Endothelial cell of umbilical vein (primary cell): ENCODE measurements around the gene FOXP4. TPM values are rescaled to one million over a fixed set of nuclear protein-coding genes. Genes with fewer than 3 reads are reported as not detected.

Source experiments
- BruUV-seq: library from RNA; stranded (reverse); fragments of 400-500 nt; replicated peaks from 2 replicates; lab custom pipeline; 2021; lab: Mats Ljungman, UMichigan
- CTCF ChIA-PET: fragments of 300-600, 350-600 bp; sonication (Branson Sonifier 250); formaldehyde crosslinking; loops from one replicate; lab custom pipeline; 2021; ENCODE audit warnings: antibody characterized with exemption, inconsistent platforms; lab: Charles Lee
- POLR2A ChIA-PET: fragments of 300-600, 350-600 bp; sonication (Branson Sonifier 250); formaldehyde crosslinking; loops from one replicate; lab custom pipeline; 2021; ENCODE audit warnings: antibody characterized with exemption, inconsistent platforms; lab: Charles Lee
- DNase-seq: peaks from one replicate; pipeline ENCODE4 v3.0.0-alpha.2; 2011; ENCODE audit warnings: low read depth, low spot score
- FAIRE-seq: peaks from 2 replicates; lab custom pipeline; 2011; peaks lifted over from hg19 to GRCh38; lab: Jason Lieb, UNC
- H2AFZ ChIP-seq: 2 replicates; pipeline ENCODE4 v1.6.0; 2012; ENCODE audit warnings: low read depth, low read length, control low read depth, inconsistent platforms
- H3K27ac ChIP-seq: 2 replicates; pipeline ENCODE4 v1.5.1; 2011; ENCODE audit warnings: low read depth, mild to moderate bottlenecking, control low read depth, low read length, moderate library complexity; ENCODE audit not compliant: insufficient read depth
- H3K27me3 ChIP-seq, 2 experiments: 2 replicates each; pipeline versions ENCODE4 v1.6.0 to v1.6.1; 2011; ENCODE audit warnings: low read length in 2 of 2, mixed read lengths in 1 of 2; ENCODE audit not compliant: control insufficient read depth in 2 of 2, insufficient read depth in 2 of 2
- H3K36me3 ChIP-seq, 2 experiments: 2 replicates in 1 of 2; 3 replicates in 1 of 2; pipeline ENCODE4 v1.5.1; 2011; ENCODE audit warnings: low read length in 2 of 2, mild to moderate bottlenecking in 1 of 2, moderate library complexity in 1 of 2; ENCODE audit not compliant: control insufficient read depth in 2 of 2, insufficient read depth in 2 of 2; ENCODE audit errors: extremely low read depth in 1 of 2
- H3K4me1 ChIP-seq: 3 replicates; pipeline ENCODE4 v1.5.1; 2011; ENCODE audit warnings: mild to moderate bottlenecking, low read length; ENCODE audit not compliant: control insufficient read depth, insufficient read depth; ENCODE audit errors: extremely low read depth
- H3K4me2 ChIP-seq: 2 replicates; pipeline ENCODE4 v1.6.1; 2011; ENCODE audit warnings: low read length, control low read depth, mixed read lengths; ENCODE audit not compliant: insufficient read depth
- H3K4me3 ChIP-seq, 3 experiments: fragments of 200-600 bp in 1 of 3; sonication (generic), shearing (Covaris generic) in 1 of 3; replicated peaks in 1 of 3; 2 replicates each; pipeline ENCODE4 v1.5.1; 2011 to 2016; ENCODE audit warnings: control low read depth in 3 of 3, low read length in 3 of 3, mild to moderate bottlenecking in 2 of 3, inconsistent platforms in 1 of 3, low read depth in 1 of 3, moderate library complexity in 1 of 3; ENCODE audit not compliant: insufficient read depth in 1 of 3
- H3K79me2 ChIP-seq: 2 replicates; pipeline ENCODE4 v1.6.0; 2012; ENCODE audit warnings: low read length, inconsistent platforms; ENCODE audit not compliant: control insufficient read depth, insufficient read depth
- H3K9ac ChIP-seq: replicated peaks from 2 replicates; pipeline ENCODE3; 2011; ENCODE audit warnings: low read length, control low read depth; ENCODE audit not compliant: insufficient read depth; ENCODE audit errors: extremely low read depth
- H3K9me1 ChIP-seq: replicated peaks from 3 replicates; pipeline ENCODE4 v1.6.0; 2011; ENCODE audit warnings: mild to moderate bottlenecking, low read length; ENCODE audit not compliant: control insufficient read depth, insufficient read depth; ENCODE audit errors: extremely low read depth
- H3K9me3 ChIP-seq: replicated peaks from 2 replicates; pipeline ENCODE4 v1.5.1; 2012; ENCODE audit warnings: low read length, inconsistent platforms; ENCODE audit not compliant: control insufficient read depth, insufficient read depth
- H4K20me1 ChIP-seq: replicated peaks from 2 replicates; pipeline ENCODE3; 2011; ENCODE audit warnings: mild to moderate bottlenecking, low read length; ENCODE audit not compliant: control insufficient read depth, insufficient read depth; ENCODE audit errors: extremely low read depth
- EZH2 ChIP-seq: IDR thresholded peaks from 2 replicates; pipeline ENCODE4 v1.6.1; 2012; ENCODE audit warnings: borderline replicate concordance, low read depth, mild to moderate bottlenecking, moderate library complexity, low read length, inconsistent platforms; ENCODE audit not compliant: severe bottlenecking
- FOS ChIP-seq: IDR thresholded peaks from 2 replicates; pipeline ENCODE4 v1.6.1; 2011; ENCODE audit warnings: mild to moderate bottlenecking, low read length, moderate library complexity, borderline replicate concordance; ENCODE audit not compliant: insufficient read depth
- GATA2 ChIP-seq: IDR thresholded peaks from 2 replicates; pipeline ENCODE4 v1.7.0; 2011; ENCODE audit warnings: low read depth, mild to moderate bottlenecking, moderate library complexity, mixed read lengths, low read length; ENCODE audit not compliant: insufficient read length, insufficient read depth
- JUN ChIP-seq: IDR thresholded peaks from 2 replicates; pipeline ENCODE4 v1.6.1; 2011; ENCODE audit warnings: borderline replicate concordance, low read depth; ENCODE audit not compliant: insufficient read length, insufficient read depth
- MYC ChIP-seq: IDR thresholded peaks from one replicate; pipeline ENCODE4 v1.6.1; 2011; ENCODE audit warnings: mild to moderate bottlenecking, low read depth, low read length
- POLR2A ChIP-seq: IDR thresholded peaks from 2 replicates; pipeline ENCODE4 v1.6.1; 2012; ENCODE audit warnings: low read depth, mild to moderate bottlenecking, control low read depth, low read length
- POLR2AphosphoS5 ChIP-seq: IDR thresholded peaks from 2 replicates; pipeline ENCODE4 v1.6.1; 2012; ENCODE audit warnings: low read depth, mild to moderate bottlenecking, control low read depth, low read length, moderate library complexity; ENCODE audit not compliant: insufficient read depth
- dilution Hi-C: fragments of 300-500 bp; cut with MboI; formaldehyde crosslinking; loops from one replicate; pipeline ENCODE4 v1.15.0; 2019; ENCODE audit warnings: low sequenced_read_pairs; ENCODE audit not compliant: extremely low pct_ligation_motif_present
- intact Hi-C: fragments of 100-400 bp; cut with micrococcal nuclease; formaldehyde crosslinking; loops from one replicate; pipeline ENCODE4 v1.10.0; 2022
- polyA plus RNA-seq, 4 experiments: library from polyadenylated mRNA; depleted of rRNA in 3 of 4; stranded (reverse) in 3 of 4; unstranded in 1 of 4; fragments of >200 nt; gene quantifications; 2 replicates each; pipeline versions ENCODE4 v1.2.1 to v1.2.3, GENCODE V29; 2011 to 2012; ENCODE audit warnings: missing spikeins in 1 of 4
- total RNA-seq: library from RNA; stranded (reverse); gene quantifications from 2 replicates; pipeline ENCODE4 v1.2.3, GENCODE V29; 2021
- TF ChIP-seq, protein P1 (sequence below): IDR thresholded peaks from 2 replicates; pipeline ENCODE4 v1.6.1; 2011; ENCODE audit not compliant: insufficient read depth, insufficient read length
- TF ChIP-seq, protein P2 (sequence below), 2 donors: IDR thresholded peaks; 1 replicate in 1 of 2; 2 replicates in 1 of 2; pipeline ENCODE4 v1.5.1; 2011; ENCODE audit warnings: low read length in 2 of 2, mild to moderate bottlenecking in 2 of 2, moderate library complexity in 2 of 2, control low read depth in 1 of 2, inconsistent platforms in 1 of 2, low read depth in 1 of 2; ENCODE audit not compliant: insufficient read depth in 1 of 2; ENCODE audit errors: extremely low read depth in 1 of 2

The FOXP4 gene
- total and polyA plus RNA-seq, 2 donors (not counting 3 experiments of a cell fraction or from before 2014, with no cell fraction given) = 5.6 to 23.9 TPM

- CTCF ChIA-PET = interaction anchor here (0.6 to 1.9 kb wide), 5 partner anchors 8 to 67 kb away, joined by 3 to 8 read pairs (median 4); partner anchors contain the start of gene MDFI
- FAIRE-seq = no peak
These were observed 68.5 kb downstream of the FOXP4 start for GRCh38 chr6:41614715-41615114.

More at GRCh38 chr6:41614715-41615114, 68.5 kb downstream of the FOXP4 start:
- no peaks in the 10 kb centered on the region for H3K9me1 ChIP-seq
- H3K4me1 ChIP-seq = no peaks in the 10 kb centered on the region
- TF ChIP-seq EZH2 = no peak
- TF ChIP-seq POLR2AphosphoS5 = no peak
- no peak for TF ChIP-seq FOS
- TF ChIP-seq GATA2 = no peak
- no peak for TF ChIP-seq JUN
- TF ChIP-seq, protein P1, sequence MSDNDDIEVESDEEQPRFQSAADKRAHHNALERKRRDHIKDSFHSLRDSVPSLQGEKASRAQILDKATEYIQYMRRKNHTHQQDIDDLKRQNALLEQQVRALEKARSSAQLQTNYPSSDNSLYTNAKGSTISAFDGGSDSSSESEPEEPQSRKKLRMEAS = no peak
- TF ChIP-seq, protein P2, sequence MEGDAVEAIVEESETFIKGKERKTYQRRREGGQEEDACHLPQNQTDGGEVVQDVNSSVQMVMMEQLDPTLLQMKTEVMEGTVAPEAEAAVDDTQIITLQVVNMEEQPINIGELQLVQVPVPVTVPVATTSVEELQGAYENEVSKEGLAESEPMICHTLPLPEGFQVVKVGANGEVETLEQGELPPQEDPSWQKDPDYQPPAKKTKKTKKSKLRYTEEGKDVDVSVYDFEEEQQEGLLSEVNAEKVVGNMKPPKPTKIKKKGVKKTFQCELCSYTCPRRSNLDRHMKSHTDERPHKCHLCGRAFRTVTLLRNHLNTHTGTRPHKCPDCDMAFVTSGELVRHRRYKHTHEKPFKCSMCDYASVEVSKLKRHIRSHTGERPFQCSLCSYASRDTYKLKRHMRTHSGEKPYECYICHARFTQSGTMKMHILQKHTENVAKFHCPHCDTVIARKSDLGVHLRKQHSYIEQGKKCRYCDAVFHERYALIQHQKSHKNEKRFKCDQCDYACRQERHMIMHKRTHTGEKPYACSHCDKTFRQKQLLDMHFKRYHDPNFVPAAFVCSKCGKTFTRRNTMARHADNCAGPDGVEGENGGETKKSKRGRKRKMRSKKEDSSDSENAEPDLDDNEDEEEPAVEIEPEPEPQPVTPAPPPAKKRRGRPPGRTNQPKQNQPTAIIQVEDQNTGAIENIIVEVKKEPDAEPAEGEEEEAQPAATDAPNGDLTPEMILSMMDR (IDR thresholded peaks at IDR 0.05; ENCODE audit: extremely low read depth in 1 of 2, insufficient read depth in 1 of 2, low read depth in 1 of 2, low read length in 2 of 2) = no peak
- no peak for TF ChIP-seq POLR2A
- TF ChIP-seq MYC = no peak
- dilution Hi-C loops (no loop called here), intact Hi-C loops (no loop called here)
- no peak overlapping the region for H3K27ac ChIP-seq
- no peak for DNase-seq
- POLR2A ChIA-PET = no interaction called here
- H4K20me1 ChIP-seq = no peaks in the 10 kb centered on the region
- H3K79me2 ChIP-seq = no peaks in the 10 kb centered on the region
- no peaks in the 10 kb centered on the region for H3K36me3 ChIP-seq
- no peak overlapping the region for H2AFZ ChIP-seq
- no peak overlapping the region for H3K4me2 ChIP-seq
- no TSS peak for BruUV-seq
- no peaks in the 10 kb centered on the region for H3K9me3 ChIP-seq
- H3K9ac ChIP-seq = no peak overlapping the region
- no peak overlapping the region for H3K4me3 ChIP-seq
- H3K27me3 ChIP-seq = peaks cover 11 to 14% of the 10 kb centered on the region in 2 experiments
